Heart right ventricle (tissue), 16 donors: ENCODE data around the gene ING2. TPM values are rescaled to one million over a fixed set of nuclear protein-coding genes. Genes with fewer than 3 reads are reported as not detected.

Experiments used
- ATAC-seq, 8 donors: fragments of 200-7000 bp; cut with Tn5 transposase; one replicate each; pipeline ENCODE4 v1.9.1; 2020; ENCODE audit warnings: mild to moderate bottlenecking in 8 of 8, moderate library complexity in 8 of 8, moderate number of reproducible peaks in 1 of 8
- DNase-seq, 2 donors: peaks; one replicate each; pipeline ENCODE4 v3.0.0-alpha.2; 2020
- H3K27ac ChIP-seq, 10 donors: fragments of 200-600 bp; sonication (generic) in 2 of 10; one replicate each; pipeline versions ENCODE4 v1.5.0 to v1.8.0; 2020 to 2022; ENCODE audit warnings: mild to moderate bottlenecking in 3 of 10
- H3K27me3 ChIP-seq, 7 donors: fragments of 200-600 bp; one replicate each; pipeline ENCODE4 v1.8.0; 2021 to 2022; ENCODE audit warnings: mild to moderate bottlenecking in 2 of 7
- H3K36me3 ChIP-seq, 9 donors: fragments of 200-600 bp; sonication (generic) in 1 of 9; one replicate each; pipeline versions ENCODE4 v1.5.0 to v1.8.0; 2020 to 2022; ENCODE audit warnings: mild to moderate bottlenecking in 2 of 9
- H3K4me1 ChIP-seq, 9 donors: fragments of 200-600 bp; sonication (generic) in 1 of 9; one replicate each; pipeline versions ENCODE4 v1.5.0 to v1.8.0; 2020 to 2022; ENCODE audit warnings: mild to moderate bottlenecking in 4 of 9
- H3K4me3 ChIP-seq, 10 donors: fragments of 200-600 bp; sonication (generic) in 2 of 10; one replicate each; pipeline versions ENCODE4 v1.5.0 to v1.8.0; 2020 to 2022; ENCODE audit warnings: mild to moderate bottlenecking in 7 of 10, moderate library complexity in 2 of 10
- H3K9me3 ChIP-seq, 11 donors: fragments of 200-600 bp in 10 of 11; sonication (generic) in 2 of 11; one replicate each; pipeline versions ENCODE4 v1.5.0 to v1.8.0; 2013 to 2022; ENCODE audit warnings: mild to moderate bottlenecking in 2 of 11, control low read depth in 1 of 11, moderate library complexity in 1 of 11
- CTCF ChIP-seq, 9 donors: fragments of 200-600 bp; sonication (generic) in 2 of 9; IDR thresholded peaks; one replicate each; pipeline versions ENCODE4 v1.5.0 to v1.8.0; 2021 to 2022; ENCODE audit warnings: antibody characterized with exemption in 9 of 9, mild to moderate bottlenecking in 5 of 9, moderate library complexity in 1 of 9
- WGBS, 2 donors: extraction: QIAGEN DNeasy Blood & Tissue Kit; methylation state at CpG; one replicate each; pipeline ENCODE4 v1.1.7; 2013; ENCODE audit warnings: inconsistent platforms in 1 of 2; 5-methylcytosine and 5-hydroxymethylcytosine counted together
- intact Hi-C, 10 donors: fragments of 100-400 bp; cut with DNase I; formaldehyde crosslinking; loops; one replicate each; pipeline versions ENCODE4 v1.11.1 to v1.14.2; 2022
- polyA plus RNA-seq, 2 donors: library from polyadenylated mRNA; stranded (reverse); fragments of 200-250 nt; gene quantifications; one replicate each; pipeline ENCODE4 v1.2.3, GENCODE V29; 2013
- total RNA-seq, 10 donors: library from RNA; stranded (reverse); fragmentation: NEBNext Ultra II Directional in 3 of 10; extraction: Animal tissue kit (Norgen Biotek cat#: 25700) in 3 of 10; gene quantifications; one replicate each; pipeline versions ENCODE4 v1.2.1 to v1.2.4, GENCODE V29; 2021 to 2023
- donor health status: Arrhythmogenic right ventricular cardiomyopathy.
- donor health status: ischemic (EF 13 %, LVEDD 7.1; RV severe dilation, severe dysfunction).
- donor health status: healthy with polysubstance abuse.
- donor health status: DM: no; HTN: yes; CAD: no.
- donor health status: DM: no; HTN: no; CAD: no.
- donor health status: ischemic (EF 25% LVEDD 6.9; RV normal size, moderate dysfunction).
- donor health status: ischemic (EF 25% LVEDD 5.7; RV mildly dilated, moderate dysfunction).
- donor health status: healthy.
- donor health status: DM: yes; HTN: yes; CAD: no.
- donor health status: Ischemic cardiomyopathy.
- donor health status: ischemic (EF 35%, LVEDD 5.7; RV mildly dilated, moderate dysfunction).
- donor health status: nonischemic (EF 11% LVEDD 7.7; RV severe dilation, severe dysfunction).
- donor health status: DM: yes; HTN: yes; CAD: no.
- donor health status: PGD.
- donor health status: ischemic (EF 29% LVEDD 5.4; RV normal size, mild dysfunction).
- donor health status: nonischemic (EF 23%, LVEDD 6.1; RV moderate dilation, normal function).

The ING2 gene
- total and polyA plus RNA-seq, 12 donors: 1.7 to 8.6 (median 5.2) TPM

DNA sequence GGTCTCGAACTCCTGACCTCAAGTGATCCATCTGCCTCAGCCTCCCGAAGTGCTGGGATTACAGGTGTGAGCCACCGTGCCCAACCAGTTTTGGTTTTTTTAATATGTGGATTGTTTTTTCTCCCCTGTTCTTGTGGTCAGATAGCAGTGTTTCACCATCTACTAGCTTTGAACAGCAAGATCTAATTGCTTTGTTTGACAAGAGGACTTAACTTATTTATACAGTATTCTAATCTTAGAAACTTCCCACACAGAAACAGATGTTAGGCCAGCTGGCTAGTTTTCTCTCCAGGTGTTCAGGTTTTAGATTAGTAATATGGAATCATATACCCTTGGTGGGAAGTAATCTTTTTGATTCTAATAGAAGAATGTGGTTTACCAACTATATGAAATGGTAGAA, 12.9 kb downstream of the ING2 start:
- Histone ChIP-seq H3K4me1 (no peaks in the 10 kb centered on the region), H3K4me3 (no peak overlapping the region), H3K27ac (no peak overlapping the region), H3K36me3 (peaks cover 0 to 6% (median 0%) of the 10 kb centered on the region in 9 donors), H3K9me3 (no peaks in the 10 kb centered on the region), H3K27me3 (no peaks in the 10 kb centered on the region)
- intact Hi-C loops: no loop called here
- 96 to 97% methylated on average over 3 of the region's 3 CpGs for WGBS, 2 donors
- TF ChIP-seq CTCF (IDR thresholded peaks at IDR 0.05): no peak
- ATAC-seq: no peak
- no peak for DNase-seq

- Histone ChIP-seq H3K27ac (no peak overlapping the region), H3K36me3 (no peaks in the 10 kb centered on the region), H3K27me3 (peaks cover 0 to 8% (median 0%) of the 10 kb centered on the region in 7 donors), H3K9me3 (no peaks in the 10 kb centered on the region), H3K4me1 (no peaks in the 10 kb centered on the region), H3K4me3 (no peak overlapping the region)
- ATAC-seq (no peak), DNase-seq (no peak)
- intact Hi-C loops: no loop called here
- 60 to 74% methylated on average over 4 of the region's 4 CpGs for WGBS, 2 donors
- TF ChIP-seq CTCF (IDR thresholded peaks at IDR 0.05): no peak
These were observed 18.0 kb downstream of the ING2 start for GRCh38 chr4:183522821-183523220.

DNA sequence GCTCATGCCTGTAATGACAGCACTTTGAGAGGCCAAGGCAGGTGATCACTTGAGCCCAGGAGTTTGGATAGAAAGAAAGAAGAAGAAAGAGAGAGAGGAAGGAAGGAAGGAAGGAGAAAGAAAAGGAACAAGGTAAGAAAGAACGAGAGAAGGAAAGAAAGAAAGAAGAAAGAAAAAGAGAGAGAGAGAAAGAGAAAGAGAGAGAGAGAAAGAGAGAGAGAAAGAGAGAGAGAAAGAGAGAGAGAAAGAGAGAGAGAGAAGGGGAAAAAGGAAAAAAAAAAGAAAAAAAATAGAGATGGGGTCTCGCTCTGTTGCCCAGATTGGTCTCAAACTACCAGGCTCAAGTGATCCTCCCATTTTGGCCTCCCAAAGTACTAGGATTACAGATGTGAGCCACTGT, 22.5 kb downstream of the ING2 start:
- Histone ChIP-seq H3K27me3 (peaks cover 0 to 17% (median 11%) of the 10 kb centered on the region in 7 donors), H3K4me1 (no peaks in the 10 kb centered on the region), H3K36me3 (no peaks in the 10 kb centered on the region), H3K4me3 (no peak overlapping the region), H3K27ac (no peak overlapping the region), H3K9me3 (peaks cover 0 to 2% (median 0%) of the 10 kb centered on the region in 11 donors)
- intact Hi-C loops: no loop called here
- ATAC-seq: no peak
- no peak for TF ChIP-seq CTCF (IDR thresholded peaks at IDR 0.05)
- 45 to 61% methylated on average over 2 of the region's 2 CpGs for WGBS, 2 donors
- DNase-seq: no peak

GRCh38 chr4:183532821-183533220, 28.0 kb downstream of the ING2 start:
- Histone ChIP-seq H3K4me3 (no peak overlapping the region), H3K9me3 (peaks cover 0 to 2% (median 0%) of the 10 kb centered on the region in 11 donors), H3K36me3 (no peaks in the 10 kb centered on the region), H3K27me3 (peaks cover 0 to 42% (median 16%) of the 10 kb centered on the region in 7 donors), H3K4me1 (no peaks in the 10 kb centered on the region), H3K27ac (no peak overlapping the region)
- no peak for TF ChIP-seq CTCF (IDR thresholded peaks at IDR 0.05)
- intact Hi-C loops: no loop called here
- no peak for DNase-seq
- no peak for ATAC-seq
- 66 to 79% methylated on average over 4 of the region's 4 CpGs for WGBS, 2 donors
